Transverse colon (tissue), 4 donors: Measurements from ENCODE around the gene GPN2.

Experiments
- CTCF ChIP-seq, 5 experiments: fragments of 200-600 bp in 3 of 5; fragments of 450-650 bp in 2 of 5; sonication (generic) in 3 of 5; IDR thresholded peaks; 1 replicate in 2 of 5; 2 replicates in 3 of 5; pipeline ENCODE4 v1.5.1; 2016 to 2017; ENCODE audit warnings: antibody characterized with exemption in 5 of 5, inconsistent platforms in 3 of 5, mild to moderate bottlenecking in 2 of 5, moderate library complexity in 1 of 5
- EP300 ChIP-seq: sonication (generic); formaldehyde crosslinking; IDR thresholded peaks from one replicate; pipeline ENCODE4 v1.6.1; 2017; ENCODE audit warnings: antibody characterized with exemption, low read depth
- POLR2A ChIP-seq: fragments of 450-650 bp; IDR thresholded peaks from one replicate; pipeline ENCODE4 v1.6.1; 2016; ENCODE audit warnings: antibody characterized with exemption, mild to moderate bottlenecking, moderate library complexity
- POLR2AphosphoS5 ChIP-seq, 3 donors: sonication (generic); formaldehyde crosslinking; IDR thresholded peaks; one replicate each; pipeline ENCODE4 v1.6.1; 2016; ENCODE audit warnings: antibody characterized with exemption in 3 of 3

GRCh38 chr1:26855636-26856035, 34.4 kb downstream of the GPN2 start:
- TF ChIP-seq CTCF (IDR thresholded peaks at IDR 0.05) (no peak), POLR2AphosphoS5 (IDR thresholded peaks at IDR 0.05) (no peak), POLR2A (no peak), EP300 (no peak)
